DOHH2 (cell line): ENCODE data around the gene DLG5.

Source experiments
- H3F3A ChIP-seq: fragments of 200-600 bp; sonication (generic), shearing (Covaris generic); 2 replicates; pipeline ENCODE4 v1.6.0; 2016; ENCODE audit warnings: antibody characterized with exemption, mild to moderate bottlenecking; ENCODE audit not compliant: control insufficient read depth, insufficient read depth
- H3K27ac ChIP-seq: fragments of 200-600 bp; sonication (generic); 2 replicates; pipeline ENCODE4 v1.5.1; 2014; ENCODE audit warnings: low read depth, mild to moderate bottlenecking, low read length, moderate library complexity
- H3K27me3 ChIP-seq: fragments of 200-600 bp; sonication (generic); 2 replicates; pipeline ENCODE4 v1.6.1; 2014; ENCODE audit warnings: mild to moderate bottlenecking, low read length, mixed read lengths; ENCODE audit not compliant: control insufficient read depth
- H3K36me3 ChIP-seq: fragments of 200-600 bp; sonication (generic); 2 replicates; pipeline ENCODE4 v1.6.1; 2014; ENCODE audit warnings: mild to moderate bottlenecking, low read length, moderate library complexity, mixed read lengths; ENCODE audit not compliant: control insufficient read depth
- H3K4me1 ChIP-seq: fragments of 200-600 bp; sonication (generic); 2 replicates; pipeline ENCODE4 v1.6.1; 2014; ENCODE audit warnings: mild to moderate bottlenecking, low read length, mixed read lengths; ENCODE audit not compliant: control insufficient read depth
- H3K4me2 ChIP-seq: fragments of 200-600 bp; sonication (generic); 2 replicates; pipeline ENCODE4 v1.6.0; 2014; ENCODE audit warnings: mild to moderate bottlenecking, low read length, moderate library complexity
- H3K4me3 ChIP-seq: fragments of 200-600 bp; sonication (generic); 2 replicates; pipeline ENCODE4 v1.5.1; 2014; ENCODE audit warnings: mild to moderate bottlenecking, low read length, mixed read lengths
- H3K79me2 ChIP-seq: fragments of 200-600 bp; sonication (generic); 2 replicates; pipeline ENCODE4 v1.6.1; 2014; ENCODE audit warnings: mild to moderate bottlenecking, low read length, mixed read lengths; ENCODE audit not compliant: control insufficient read depth
- H3K9me2 ChIP-seq: fragments of 200-600 bp; sonication (generic); replicated peaks from 2 replicates; pipeline ENCODE4 v1.6.1; 2014; ENCODE audit warnings: mild to moderate bottlenecking, low read length, mixed read lengths; ENCODE audit not compliant: control insufficient read depth
- H3K9me3 ChIP-seq: fragments of 200-600 bp; sonication (generic); 2 replicates; pipeline ENCODE4 v1.6.1; 2014; ENCODE audit warnings: antibody characterized with exemption, low read length, mixed read lengths; ENCODE audit not compliant: control insufficient read depth, insufficient read depth
- H4K20me1 ChIP-seq: fragments of 200-600 bp; sonication (generic); 2 replicates; pipeline ENCODE4 v1.6.0; 2014; ENCODE audit warnings: low read depth, mild to moderate bottlenecking, antibody characterized with exemption, low read length, moderate library complexity; ENCODE audit not compliant: control insufficient read depth, insufficient read depth
- EZH2phosphoT487 ChIP-seq: fragments of 200-600 bp; sonication (generic); IDR thresholded peaks from 2 replicates; pipeline ENCODE4 v1.6.1; 2017; ENCODE audit warnings: borderline replicate concordance, mild to moderate bottlenecking, antibody characterized with exemption, low read length, moderate library complexity, mixed read lengths
- TF ChIP-seq, protein P1 (sequence below): fragments of 200-600 bp; sonication (generic); IDR thresholded peaks from one replicate; pipeline ENCODE4 v1.5.1; 2014; ENCODE audit warnings: antibody characterized with exemption, mild to moderate bottlenecking, low read depth, low read length; ENCODE audit not compliant: poor library complexity, severe bottlenecking

DLG5 gene

GRCh38 chr10:77756319-77757232, 170.0 kb downstream of the DLG5 start:
- H3K4me3 ChIP-seq = no peak overlapping the region
- no peaks in the 10 kb centered on the region for H3K4me1 ChIP-seq
- H3K36me3 ChIP-seq = no peaks in the 10 kb centered on the region
- H3K27ac ChIP-seq = no peak overlapping the region
- no peaks in the 10 kb centered on the region for H3K9me3 ChIP-seq
- H4K20me1 ChIP-seq = no peaks in the 10 kb centered on the region
- H3K27me3 ChIP-seq = peaks cover 9% of the 10 kb centered on the region
- no peaks in the 10 kb centered on the region for H3F3A ChIP-seq
- H3K4me2 ChIP-seq = no peak overlapping the region
- H3K79me2 ChIP-seq = no peaks in the 10 kb centered on the region
- no peaks in the 10 kb centered on the region for H3K9me2 ChIP-seq
- no peak for TF ChIP-seq EZH2phosphoT487
- TF ChIP-seq, protein P1, sequence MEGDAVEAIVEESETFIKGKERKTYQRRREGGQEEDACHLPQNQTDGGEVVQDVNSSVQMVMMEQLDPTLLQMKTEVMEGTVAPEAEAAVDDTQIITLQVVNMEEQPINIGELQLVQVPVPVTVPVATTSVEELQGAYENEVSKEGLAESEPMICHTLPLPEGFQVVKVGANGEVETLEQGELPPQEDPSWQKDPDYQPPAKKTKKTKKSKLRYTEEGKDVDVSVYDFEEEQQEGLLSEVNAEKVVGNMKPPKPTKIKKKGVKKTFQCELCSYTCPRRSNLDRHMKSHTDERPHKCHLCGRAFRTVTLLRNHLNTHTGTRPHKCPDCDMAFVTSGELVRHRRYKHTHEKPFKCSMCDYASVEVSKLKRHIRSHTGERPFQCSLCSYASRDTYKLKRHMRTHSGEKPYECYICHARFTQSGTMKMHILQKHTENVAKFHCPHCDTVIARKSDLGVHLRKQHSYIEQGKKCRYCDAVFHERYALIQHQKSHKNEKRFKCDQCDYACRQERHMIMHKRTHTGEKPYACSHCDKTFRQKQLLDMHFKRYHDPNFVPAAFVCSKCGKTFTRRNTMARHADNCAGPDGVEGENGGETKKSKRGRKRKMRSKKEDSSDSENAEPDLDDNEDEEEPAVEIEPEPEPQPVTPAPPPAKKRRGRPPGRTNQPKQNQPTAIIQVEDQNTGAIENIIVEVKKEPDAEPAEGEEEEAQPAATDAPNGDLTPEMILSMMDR = peak; percentile 83

GRCh38 chr10:77746047-77746707, 180.4 kb downstream of the DLG5 start:
- no peak overlapping the region for H3K4me2 ChIP-seq
- no peaks in the 10 kb centered on the region for H3F3A ChIP-seq
- no peaks in the 10 kb centered on the region for H3K79me2 ChIP-seq
- no peaks in the 10 kb centered on the region for H3K36me3 ChIP-seq
- H3K9me3 ChIP-seq = no peaks in the 10 kb centered on the region
- no peak overlapping the region for H3K27ac ChIP-seq
- H3K9me2 ChIP-seq = no peaks in the 10 kb centered on the region
- H4K20me1 ChIP-seq = no peaks in the 10 kb centered on the region
- H3K4me3 ChIP-seq = no peak overlapping the region
- H3K27me3 ChIP-seq = no peaks in the 10 kb centered on the region
- H3K4me1 ChIP-seq = no peaks in the 10 kb centered on the region
- TF ChIP-seq, protein P1 = no peak
- no peak for TF ChIP-seq EZH2phosphoT487

DNA sequence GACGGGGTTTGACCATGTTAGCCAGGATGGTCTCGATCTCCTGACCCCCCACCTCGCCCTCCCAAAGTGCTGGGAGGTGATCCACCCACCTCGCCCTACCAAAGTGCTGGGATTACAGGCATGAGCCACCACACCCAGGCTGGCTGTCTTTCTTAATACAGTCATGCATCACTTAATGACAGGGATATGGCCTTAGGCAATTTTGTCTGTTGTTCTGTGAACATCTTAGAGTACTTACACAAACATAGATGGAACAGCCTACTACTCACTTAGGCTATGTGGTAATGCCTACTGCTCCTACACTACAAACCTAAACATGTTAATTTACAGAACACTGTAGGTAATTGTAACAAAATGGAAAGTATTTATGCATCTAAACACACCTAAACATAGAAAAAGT, 182.3 kb downstream of the DLG5 start:
- Histone ChIP-seq H4K20me1 (no peaks in the 10 kb centered on the region), H3K9me2 (no peaks in the 10 kb centered on the region), H3K4me3 (no peak overlapping the region), H3K79me2 (no peaks in the 10 kb centered on the region), H3K36me3 (no peaks in the 10 kb centered on the region), H3K4me2 (no peak overlapping the region), H3K9me3 (no peaks in the 10 kb centered on the region), H3F3A (no peaks in the 10 kb centered on the region), H3K27me3 (no peaks in the 10 kb centered on the region), H3K27ac (no peak overlapping the region), H3K4me1 (no peaks in the 10 kb centered on the region)
- TF ChIP-seq, protein P1 = no peak
- TF ChIP-seq EZH2phosphoT487 = no peak
